ENCODE data around the gene CACNA2D1. TPM values are rescaled to one million over a fixed set of nuclear protein-coding genes. Genes with fewer than 3 reads are reported as not detected.

CACNA2D1 gene
- total RNA-seq, 1 experiment from 2014 or later = 36.2 TPM

DNA sequence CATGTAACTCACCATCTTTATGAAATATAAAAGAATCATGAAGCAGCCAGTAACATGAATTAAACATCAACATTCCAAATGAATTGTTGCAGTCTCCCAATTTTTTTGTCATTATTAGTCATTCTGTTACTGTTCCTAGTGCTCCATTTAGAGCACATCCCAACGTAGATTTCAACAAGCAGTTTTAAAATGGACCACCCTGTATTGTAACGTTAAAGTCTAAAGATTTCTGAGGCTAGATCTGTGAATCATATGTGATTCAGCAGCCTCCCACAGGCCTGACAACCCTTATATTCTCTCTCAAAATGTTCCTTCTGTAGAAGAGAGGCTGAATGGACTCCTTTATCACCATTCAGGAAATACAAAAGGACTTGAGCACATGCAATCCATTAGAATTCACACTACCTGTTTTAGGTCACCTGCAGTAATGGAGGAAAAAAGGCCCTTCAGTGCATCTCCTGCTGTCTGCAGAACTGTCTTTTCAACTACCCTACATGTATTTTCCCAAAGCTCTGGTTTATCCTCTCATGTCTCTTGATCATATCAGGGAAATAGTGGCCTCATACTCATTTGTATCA is 81.4 kb downstream of the CACNA2D1 start:
- TF ChIP-seq, protein P1, sequence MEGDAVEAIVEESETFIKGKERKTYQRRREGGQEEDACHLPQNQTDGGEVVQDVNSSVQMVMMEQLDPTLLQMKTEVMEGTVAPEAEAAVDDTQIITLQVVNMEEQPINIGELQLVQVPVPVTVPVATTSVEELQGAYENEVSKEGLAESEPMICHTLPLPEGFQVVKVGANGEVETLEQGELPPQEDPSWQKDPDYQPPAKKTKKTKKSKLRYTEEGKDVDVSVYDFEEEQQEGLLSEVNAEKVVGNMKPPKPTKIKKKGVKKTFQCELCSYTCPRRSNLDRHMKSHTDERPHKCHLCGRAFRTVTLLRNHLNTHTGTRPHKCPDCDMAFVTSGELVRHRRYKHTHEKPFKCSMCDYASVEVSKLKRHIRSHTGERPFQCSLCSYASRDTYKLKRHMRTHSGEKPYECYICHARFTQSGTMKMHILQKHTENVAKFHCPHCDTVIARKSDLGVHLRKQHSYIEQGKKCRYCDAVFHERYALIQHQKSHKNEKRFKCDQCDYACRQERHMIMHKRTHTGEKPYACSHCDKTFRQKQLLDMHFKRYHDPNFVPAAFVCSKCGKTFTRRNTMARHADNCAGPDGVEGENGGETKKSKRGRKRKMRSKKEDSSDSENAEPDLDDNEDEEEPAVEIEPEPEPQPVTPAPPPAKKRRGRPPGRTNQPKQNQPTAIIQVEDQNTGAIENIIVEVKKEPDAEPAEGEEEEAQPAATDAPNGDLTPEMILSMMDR (conservative IDR thresholded peaks at IDR 0.05) = no peak
- no peak overlapping the region for H3K9ac ChIP-seq (ENCODE audit: extremely low read depth, insufficient read length, low read length)
- Mint-ChIP-seq H3K27ac (peak overlapping the region in 2 of 3 experiments; percentile 16 to 83; a peak in 3 of 7 replicates), H3K4me3 (no peak overlapping the region), H3K36me3 (ENCODE audit: insufficient read depth in 1 of 3, low read depth in 3 of 3) (no peaks in the 10 kb centered on the region), H3K9me3 (no peaks in the 10 kb centered on the region), H3K27me3 (ENCODE audit: low read depth) (no peaks in the 10 kb centered on the region), H3K4me1 (peaks cover 47% of the 10 kb centered on the region in 2 experiments)
- no peak overlapping the region for H3K14ac ChIP-seq (ENCODE audit: insufficient read depth, low read length)
- H4K20me1 ChIP-seq (ENCODE audit: control insufficient read depth, insufficient read depth, insufficient read length) = no peaks in the 10 kb centered on the region
- no peaks in the 10 kb centered on the region for H3K23me2 ChIP-seq (ENCODE audit: insufficient read length, low read depth, low read length, poor library complexity, severe bottlenecking)
- H2BK120ac ChIP-seq (ENCODE audit: low read depth, low read length, poor library complexity, severe bottlenecking) = no peak overlapping the region
- no peaks in the 10 kb centered on the region for H3K79me2 ChIP-seq (ENCODE audit: insufficient read depth, low read length)
- H3K27ac ChIP-seq (ENCODE audit: insufficient read length, low read depth, low read length) = no peak overlapping the region
- H2BK12ac ChIP-seq (ENCODE audit: insufficient read length, low read depth, low read length) = no peak overlapping the region
- H3K4ac ChIP-seq (ENCODE audit: low read depth, low read length) = no peak overlapping the region
- H4K5ac ChIP-seq (ENCODE audit: insufficient read length, low read depth, low read length) = no peak overlapping the region
- H3K18ac ChIP-seq (ENCODE audit: insufficient read length, low read depth, low read length) = no peak overlapping the region
- no peak overlapping the region for H3K23ac ChIP-seq (ENCODE audit: insufficient read length, low read depth, low read length)
- H4K8ac ChIP-seq (replicated peaks; ENCODE audit: insufficient read length, low read depth, low read length) = no peak overlapping the region
- no peak overlapping the region for H3K56ac ChIP-seq (ENCODE audit: insufficient read length, low read depth, low read length)
- DNase-seq = no peak
- no peak overlapping the region for H4K91ac ChIP-seq (ENCODE audit: insufficient read length, low read depth, low read length)
- H2AK5ac ChIP-seq (ENCODE audit: insufficient read length, low read length) = no peak overlapping the region
- H3K4me2 ChIP-seq (ENCODE audit: insufficient read depth, insufficient read length, low read length) = no peak overlapping the region
- no peak overlapping the region for H3T11ph ChIP-seq (ENCODE audit: low read length)
- H2BK15ac ChIP-seq (ENCODE audit: low read depth, low read length) = no peak overlapping the region
- no peaks in the 10 kb centered on the region for H3K27me3 ChIP-seq (ENCODE audit: insufficient read depth, low read length)
- WGBS (ENCODE audit: extremely low coverage, insufficient read length, low lambda C conversion rate) = no CpG with 5 or more reads among the region's 2 CpGs
- H2AFZ ChIP-seq (ENCODE audit: low read length) = no peak overlapping the region
- H3K9me3 ChIP-seq (ENCODE audit: control insufficient read depth, low read depth, low read length) = no peaks in the 10 kb centered on the region
- no peaks in the 10 kb centered on the region for H3K79me1 ChIP-seq (ENCODE audit: insufficient read depth, low read depth, low read length, poor library complexity, severe bottlenecking)
- H2BK20ac ChIP-seq (ENCODE audit: low read depth, low read length, poor library complexity, severe bottlenecking) = no peak overlapping the region
- no peaks in the 10 kb centered on the region for H3K4me1 ChIP-seq (ENCODE audit: insufficient read depth, low read length)
- no peak overlapping the region for H2BK5ac ChIP-seq (ENCODE audit: insufficient read length, low read length)
